Measurements from ENCODE around the gene HDAC4.

DNA sequence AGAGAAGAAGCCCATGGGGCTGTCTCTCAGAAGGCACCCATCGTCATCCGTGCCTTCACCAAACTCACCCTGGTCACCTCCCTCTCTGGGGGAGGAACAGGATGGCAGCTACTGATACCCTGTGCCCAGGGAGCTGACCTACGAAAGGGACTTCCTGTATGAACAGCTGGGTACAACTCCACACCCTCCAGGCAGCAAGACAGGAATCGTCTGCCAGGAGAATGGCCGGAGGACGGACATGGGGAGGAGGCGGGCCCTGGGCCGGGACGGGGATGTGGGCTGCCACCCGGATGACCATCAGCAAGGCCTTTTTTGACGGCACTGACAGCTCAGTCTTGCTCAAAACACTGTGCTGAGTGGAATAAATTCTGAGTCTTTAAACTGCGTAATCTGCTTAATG, 243.6 kb downstream of the HDAC4 start:
- TF ChIP-seq, protein P1, sequence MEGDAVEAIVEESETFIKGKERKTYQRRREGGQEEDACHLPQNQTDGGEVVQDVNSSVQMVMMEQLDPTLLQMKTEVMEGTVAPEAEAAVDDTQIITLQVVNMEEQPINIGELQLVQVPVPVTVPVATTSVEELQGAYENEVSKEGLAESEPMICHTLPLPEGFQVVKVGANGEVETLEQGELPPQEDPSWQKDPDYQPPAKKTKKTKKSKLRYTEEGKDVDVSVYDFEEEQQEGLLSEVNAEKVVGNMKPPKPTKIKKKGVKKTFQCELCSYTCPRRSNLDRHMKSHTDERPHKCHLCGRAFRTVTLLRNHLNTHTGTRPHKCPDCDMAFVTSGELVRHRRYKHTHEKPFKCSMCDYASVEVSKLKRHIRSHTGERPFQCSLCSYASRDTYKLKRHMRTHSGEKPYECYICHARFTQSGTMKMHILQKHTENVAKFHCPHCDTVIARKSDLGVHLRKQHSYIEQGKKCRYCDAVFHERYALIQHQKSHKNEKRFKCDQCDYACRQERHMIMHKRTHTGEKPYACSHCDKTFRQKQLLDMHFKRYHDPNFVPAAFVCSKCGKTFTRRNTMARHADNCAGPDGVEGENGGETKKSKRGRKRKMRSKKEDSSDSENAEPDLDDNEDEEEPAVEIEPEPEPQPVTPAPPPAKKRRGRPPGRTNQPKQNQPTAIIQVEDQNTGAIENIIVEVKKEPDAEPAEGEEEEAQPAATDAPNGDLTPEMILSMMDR (IDR thresholded peaks at IDR 0.05) = no peak
- TF ChIP-seq POLR2A (IDR thresholded peaks at IDR 0.05) = no peak
